Activated CD4-positive, alpha-beta T cell treated with anti-CD3 and anti-CD28 coated beads for 36 hours (primary cell): Measurements from ENCODE around the gene SMAD6. TPM values are rescaled to one million over a fixed set of nuclear protein-coding genes. Genes with fewer than 3 reads are reported as not detected.

Source experiments
- ATAC-seq: fragments of 200-7000 bp; cut with Tn5 transposase; one replicate; pipeline ENCODE4 v1.10.0; 2021; ENCODE audit warnings: mild to moderate bottlenecking, moderate library complexity
- CTCF ChIA-PET: fragments of 350-600 bp; sonication (Branson Sonifier 250); formaldehyde crosslinking; loops from one replicate; lab custom pipeline; 2021; ENCODE audit warnings: antibody characterized with exemption; lab: Charles Lee
- POLR2A ChIA-PET: fragments of 350-600 bp; sonication (Branson Sonifier 250); formaldehyde crosslinking; loops from one replicate; lab custom pipeline; 2021; ENCODE audit warnings: antibody characterized with exemption, inconsistent platforms; lab: Charles Lee
- DNase-seq: peaks from one replicate; pipeline ENCODE4 v3.0.0-alpha.2; 2020
- H3K27ac Mint-ChIP-seq: one replicate; pipeline ENCODE4 v1.8.0; 2021; ENCODE audit warnings: mixed read lengths
- H3K27me3 Mint-ChIP-seq: one replicate; pipeline ENCODE4 v1.8.0; 2021; ENCODE audit warnings: mixed read lengths
- H3K36me3 Mint-ChIP-seq: one replicate; pipeline ENCODE4 v1.8.0; 2021; ENCODE audit warnings: low read depth, mixed read lengths
- H3K4me1 Mint-ChIP-seq: one replicate; pipeline ENCODE4 v1.8.0; 2021; ENCODE audit warnings: mixed read lengths
- H3K4me3 Mint-ChIP-seq: one replicate; pipeline ENCODE4 v1.8.0; 2021; ENCODE audit warnings: mild to moderate bottlenecking, moderate library complexity, mixed read lengths
- H3K9me3 Mint-ChIP-seq: one replicate; pipeline ENCODE4 v1.8.0; 2021; ENCODE audit warnings: low read depth, mixed read lengths
- intact Hi-C, 2 experiments: fragments of 100-400 bp; cut with DNase I in 1 of 2; cut with micrococcal nuclease in 1 of 2; formaldehyde crosslinking; loops; one replicate each; pipeline versions ENCODE4 v1.14.2 to v1.15.1; 2022 to 2024; cut with DNase I, micrococcal nuclease
- total RNA-seq, 2 experiments: library from RNA; stranded (reverse); gene quantifications; one replicate each; pipeline ENCODE4 v1.2.3, GENCODE V29; 2021

SMAD6 gene
- total RNA-seq, 2 experiments from 2014 or later, result 0.19 to 0.23 TPM

DNA sequence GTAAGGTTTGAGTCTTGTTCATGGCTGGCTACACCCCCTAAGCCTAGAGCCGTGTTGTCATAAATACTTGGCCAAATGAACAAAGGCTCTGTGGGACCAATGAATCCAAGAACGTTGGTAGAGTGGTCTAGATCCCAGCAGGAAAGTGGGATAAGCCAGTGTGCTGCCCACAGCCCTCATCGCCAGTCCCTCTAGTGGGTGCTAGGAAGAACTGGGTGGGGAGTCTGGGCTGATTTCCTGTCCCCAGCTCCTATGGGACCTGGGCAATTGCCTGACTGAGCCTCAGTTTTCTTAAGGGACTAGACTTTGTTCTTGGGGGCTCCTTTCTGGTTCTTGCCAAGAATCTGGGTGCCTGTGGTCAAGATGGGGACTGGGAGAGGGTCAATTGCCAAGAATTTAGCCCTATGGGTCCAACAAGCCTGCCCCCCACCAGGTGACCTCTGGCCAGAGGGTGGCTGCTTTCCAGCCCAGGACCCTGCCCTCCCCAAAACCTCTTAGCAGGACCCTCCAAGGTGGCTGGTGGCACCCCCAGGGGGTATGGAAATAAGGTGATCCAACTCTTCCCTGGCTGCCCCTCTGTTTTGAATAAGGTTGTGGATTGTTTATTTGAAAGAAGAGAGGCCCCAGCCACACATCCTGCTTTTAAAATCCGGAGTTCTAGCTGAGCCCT lies 42.7 kb downstream of the SMAD6 start:
- Mint-ChIP-seq H3K9me3 (no peaks in the 10 kb centered on the region), H3K36me3 (no peaks in the 10 kb centered on the region), H3K27ac (no peak overlapping the region), H3K4me1 (no peaks in the 10 kb centered on the region), H3K27me3 (no peaks in the 10 kb centered on the region), H3K4me3 (no peak overlapping the region)
- DNase-seq (no peak), ATAC-seq (no peak)
- CTCF ChIA-PET, result interaction anchor here (1.5 kb wide), 1 partner anchor 126 kb away, joined by 3 read pairs; no protein-coding TSS in a partner anchor
- POLR2A ChIA-PET, result no interaction called here
- intact Hi-C loops, result no loop called here

DNA sequence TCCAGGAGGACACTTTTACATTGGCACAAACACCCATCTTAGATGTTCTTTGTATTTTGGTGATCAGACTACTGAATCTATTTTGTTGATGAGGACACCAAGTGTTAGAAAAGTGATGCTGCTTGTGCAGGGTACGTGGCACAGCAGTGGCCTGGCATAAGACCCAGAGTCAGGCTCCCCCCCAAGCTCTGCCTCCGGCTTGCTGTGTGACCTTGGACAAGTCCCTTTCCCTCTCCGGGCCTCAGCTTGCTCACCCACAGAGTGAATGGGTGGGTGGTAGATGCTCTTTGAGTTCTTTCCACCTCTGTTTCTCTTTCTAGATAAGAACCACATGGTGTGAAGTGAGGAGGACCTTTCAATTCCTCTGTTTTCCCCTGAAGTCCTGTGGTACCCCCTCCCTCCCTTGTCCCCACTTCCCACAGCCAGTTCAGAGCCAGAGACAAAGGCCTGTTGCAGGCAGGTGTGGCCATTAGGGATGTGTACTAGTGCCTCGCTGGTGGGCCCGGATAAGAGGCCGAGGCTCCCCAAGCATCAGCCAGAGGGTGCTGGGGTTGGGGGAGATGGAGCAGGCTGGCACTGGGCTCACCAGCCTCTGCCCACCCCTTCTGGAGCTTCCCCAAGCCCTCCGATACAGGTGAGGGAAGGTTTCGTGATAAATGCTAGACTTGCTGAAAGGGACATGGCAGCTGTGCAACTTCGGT lies 43.6 kb downstream of the SMAD6 start:
- no peaks in the 10 kb centered on the region for H3K4me1 Mint-ChIP-seq
- no peak for DNase-seq
- ChIA-PET POLR2A (no interaction called here), CTCF (interaction anchor here (1.5 kb wide), 1 partner anchor 127 kb away, joined by 3 read pairs; no protein-coding TSS in a partner anchor)
- intact Hi-C loops, result no loop called here
- no peaks in the 10 kb centered on the region for H3K9me3 Mint-ChIP-seq
- H3K27ac Mint-ChIP-seq, result no peak overlapping the region
- no peak for ATAC-seq
- no peak overlapping the region for H3K4me3 Mint-ChIP-seq
- no peaks in the 10 kb centered on the region for H3K27me3 Mint-ChIP-seq
- no peaks in the 10 kb centered on the region for H3K36me3 Mint-ChIP-seq

DNA sequence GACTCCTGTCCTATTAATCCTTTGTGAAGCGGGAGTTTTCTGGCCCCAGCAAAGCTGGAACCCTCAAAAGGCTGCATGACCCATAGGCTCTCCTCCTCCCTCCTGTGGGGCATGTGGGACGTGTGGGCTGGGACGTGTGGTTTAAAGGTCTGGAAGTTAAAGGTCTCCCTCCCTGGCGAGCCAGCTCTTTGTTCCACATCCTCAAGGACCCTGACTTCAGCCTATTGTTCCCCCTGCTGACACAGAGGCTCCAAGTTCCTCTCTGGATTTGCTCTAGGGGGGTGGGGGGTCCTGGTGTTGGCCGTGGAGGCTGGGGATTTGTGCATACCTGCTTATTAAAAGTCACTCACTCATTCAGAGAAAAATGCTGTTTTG lies 44.2 kb downstream of the SMAD6 start:
- Mint-ChIP-seq H3K27ac (no peak overlapping the region), H3K4me1 (no peaks in the 10 kb centered on the region), H3K9me3 (no peaks in the 10 kb centered on the region), H3K36me3 (no peaks in the 10 kb centered on the region), H3K4me3 (no peak overlapping the region), H3K27me3 (no peaks in the 10 kb centered on the region)
- CTCF ChIA-PET, result interaction anchor here (0.5 kb wide), 1 partner anchor 112 kb away, joined by 4 read pairs; no protein-coding TSS in a partner anchor
- DNase-seq (no peak), ATAC-seq (no peak)
- intact Hi-C loops, result no loop called here
- POLR2A ChIA-PET, result no interaction called here

DNA sequence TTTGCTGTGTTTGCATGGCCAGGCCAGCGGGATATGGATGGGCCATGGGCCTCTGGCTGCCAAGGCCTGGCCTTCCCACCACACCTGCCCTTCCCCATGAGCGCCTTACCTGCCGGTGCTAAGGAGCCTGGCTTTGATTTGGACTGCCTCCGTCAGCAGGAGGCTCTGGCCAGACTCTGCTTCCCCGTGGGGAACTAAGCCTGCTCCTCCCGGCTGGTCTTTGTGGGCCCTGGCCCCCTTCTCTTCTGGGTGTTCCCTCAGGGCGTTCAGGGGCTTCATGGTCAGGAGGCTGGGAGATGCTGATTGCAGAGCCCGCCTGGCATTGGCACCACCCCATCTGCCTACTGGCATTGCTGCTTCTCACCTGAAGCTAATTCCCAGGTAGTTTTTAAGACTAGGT lies 45.2 kb downstream of the SMAD6 start:
- no peak for ATAC-seq
- no peak for DNase-seq
- H3K27me3 Mint-ChIP-seq, result no peaks in the 10 kb centered on the region
- no peak overlapping the region for H3K27ac Mint-ChIP-seq
- H3K9me3 Mint-ChIP-seq, result no peaks in the 10 kb centered on the region
- ChIA-PET POLR2A (no interaction called here), CTCF (no interaction called here)
- H3K36me3 Mint-ChIP-seq, result no peaks in the 10 kb centered on the region
- no peak overlapping the region for H3K4me3 Mint-ChIP-seq
- H3K4me1 Mint-ChIP-seq, result peaks cover 8% of the 10 kb centered on the region
- intact Hi-C loops, result no loop called here

DNA sequence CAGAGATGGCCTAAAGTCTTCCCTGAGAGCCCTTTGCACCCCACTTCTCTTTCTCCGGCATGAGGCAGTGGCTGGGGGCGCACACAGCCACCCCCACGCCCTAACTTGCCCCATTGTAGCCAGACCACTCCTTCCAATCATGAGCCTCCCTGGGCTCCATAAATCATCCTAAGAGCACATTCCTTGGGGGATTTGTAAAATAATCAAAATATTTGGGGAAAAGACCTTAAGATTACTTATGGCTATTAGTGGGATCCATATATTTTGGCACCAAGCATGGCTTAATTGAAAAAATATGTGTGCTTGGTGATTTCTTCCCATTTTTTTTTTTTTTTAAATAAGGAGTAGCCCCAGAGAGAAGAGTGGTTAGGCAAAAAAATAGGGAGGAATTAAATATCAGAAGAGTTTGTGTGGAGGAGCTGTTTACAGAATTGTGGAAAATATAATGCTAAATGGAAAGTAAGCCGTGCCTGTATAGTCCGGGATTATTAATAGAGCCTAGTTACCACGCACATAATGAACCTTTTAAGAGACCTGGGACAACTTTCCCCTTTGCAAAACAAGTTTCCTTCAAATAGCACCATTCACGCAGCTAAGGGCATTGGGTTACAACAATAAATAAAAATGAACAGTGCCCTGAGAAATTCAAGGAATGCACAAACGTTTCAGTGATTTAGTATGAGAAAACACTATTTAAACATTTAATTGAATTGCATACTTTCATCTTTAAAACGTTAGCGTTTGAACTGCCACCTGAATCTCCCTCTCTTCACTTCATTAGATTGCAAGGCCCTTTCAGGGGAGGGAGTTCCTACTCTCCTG lies 46.1 kb downstream of the SMAD6 start:
- Mint-ChIP-seq H3K9me3 (no peaks in the 10 kb centered on the region), H3K36me3 (no peaks in the 10 kb centered on the region)

DNA sequence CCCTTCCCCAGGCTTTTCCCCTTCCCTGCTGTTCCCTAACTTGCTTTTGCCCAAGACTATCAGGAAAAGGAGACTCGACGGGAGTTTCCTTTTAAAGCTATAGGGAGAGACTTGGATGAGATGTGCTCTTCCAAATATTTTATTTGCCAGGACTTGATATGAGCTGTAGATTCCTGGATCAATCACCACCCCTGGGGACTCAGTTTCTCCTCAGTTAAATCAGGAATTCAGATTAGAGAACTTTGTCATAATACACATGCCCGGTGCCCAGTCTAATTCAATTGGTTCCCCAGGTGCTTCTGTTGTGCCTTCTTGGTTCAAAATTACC lies 46.6 kb downstream of the SMAD6 start:
- no peaks in the 10 kb centered on the region for H3K9me3 Mint-ChIP-seq
- no peak for ATAC-seq
- intact Hi-C loops, result no loop called here
- peaks cover 9% of the 10 kb centered on the region for H3K4me1 Mint-ChIP-seq
- no peaks in the 10 kb centered on the region for H3K36me3 Mint-ChIP-seq
- CTCF ChIA-PET, result interaction anchor here (1.6 kb wide), 1 partner anchor 130 kb away, joined by 3 read pairs; no protein-coding TSS in a partner anchor
- no peak for DNase-seq
- H3K27ac Mint-ChIP-seq, result no peak overlapping the region
- POLR2A ChIA-PET, result no interaction called here
- no peak overlapping the region for H3K4me3 Mint-ChIP-seq
- H3K27me3 Mint-ChIP-seq, result no peaks in the 10 kb centered on the region

More for the DNA sequence above, 46.1 kb downstream of the SMAD6 start:
- Mint-ChIP-seq H3K27me3 (no peaks in the 10 kb centered on the region), H3K4me1 (peaks cover 9% of the 10 kb centered on the region), H3K4me3 (no peak overlapping the region), H3K27ac (no peak overlapping the region)
- DNase-seq (no peak), ATAC-seq (no peak)
- intact Hi-C loops, result no loop called here
- ChIA-PET POLR2A (no interaction called here), CTCF (no interaction called here)

DNA sequence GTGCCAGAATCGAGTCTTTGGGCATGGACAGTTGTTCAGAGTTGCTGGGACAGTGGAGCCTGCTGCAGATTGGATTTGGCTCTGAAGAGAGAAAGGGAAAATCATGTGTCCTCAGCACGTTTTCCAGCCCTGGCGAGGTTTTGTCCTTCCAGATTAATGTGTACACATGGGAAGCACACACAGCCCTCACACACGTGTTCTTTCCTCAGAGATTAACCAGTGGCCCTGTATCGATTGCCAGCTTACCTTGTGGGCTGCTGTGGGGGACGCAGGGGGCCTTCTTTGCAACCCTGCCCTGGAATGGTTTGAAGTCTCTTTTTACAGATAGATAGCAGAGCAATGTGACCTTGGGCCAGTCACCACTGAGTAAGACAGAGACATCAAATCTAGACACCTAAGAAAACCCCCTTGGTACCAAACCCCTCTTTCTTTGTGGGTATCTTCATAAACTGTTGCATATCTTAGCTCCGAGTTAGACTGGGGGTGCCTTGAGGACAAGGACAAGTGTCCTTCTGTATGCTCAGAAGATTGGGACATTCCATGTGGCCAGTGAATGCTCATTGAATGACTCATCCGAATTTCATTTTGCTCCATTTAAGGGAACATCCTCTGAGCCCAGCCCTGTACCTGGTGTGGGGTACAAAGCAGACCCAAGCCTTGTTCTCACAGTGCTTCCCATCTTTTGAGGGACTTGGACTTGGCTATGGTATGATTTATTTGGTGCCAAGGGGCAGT lies 48.0 kb downstream of the SMAD6 start:
- ATAC-seq (no peak), DNase-seq (no peak)
- Mint-ChIP-seq H3K27me3 (no peaks in the 10 kb centered on the region), H3K4me1 (peaks cover 9% of the 10 kb centered on the region), H3K9me3 (no peaks in the 10 kb centered on the region), H3K36me3 (peaks cover under 1% of the 10 kb centered on the region), H3K4me3 (no peak overlapping the region), H3K27ac (no peak overlapping the region)
- CTCF ChIA-PET, result interaction anchor here (1.6 kb wide), 1 partner anchor 131 kb away, joined by 3 read pairs; no protein-coding TSS in a partner anchor
- intact Hi-C loops, result no loop called here
- POLR2A ChIA-PET, result no interaction called here

DNA sequence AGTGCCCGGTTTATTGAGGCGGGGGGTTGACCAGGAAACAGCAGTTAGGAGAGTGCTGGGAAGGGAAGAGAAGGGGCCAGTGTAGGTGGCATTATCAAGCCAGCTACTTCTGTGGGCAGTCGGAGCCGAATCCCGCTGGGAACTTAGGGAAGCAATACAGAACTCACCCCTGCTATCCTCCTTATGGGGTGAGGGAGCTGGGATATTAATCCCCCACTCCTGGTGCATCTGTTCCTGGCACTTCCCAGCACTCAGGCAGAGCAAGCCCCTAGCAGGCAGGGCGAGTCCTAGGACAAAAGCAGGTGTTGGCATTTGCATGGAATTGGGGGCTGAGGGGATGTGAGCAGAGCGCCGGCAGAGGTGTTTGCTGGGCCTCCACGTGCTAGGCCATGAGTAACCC lies 48.6 kb downstream of the SMAD6 start:
- H3K9me3 Mint-ChIP-seq, result peaks cover 4% of the 10 kb centered on the region
- peaks cover 4% of the 10 kb centered on the region for H3K36me3 Mint-ChIP-seq
- H3K4me3 Mint-ChIP-seq, result no peak overlapping the region
- ChIA-PET POLR2A (no interaction called here), CTCF (no interaction called here)
- H3K27ac Mint-ChIP-seq, result no peak overlapping the region
- ATAC-seq, result no peak
- intact Hi-C loops, result no loop called here
- H3K27me3 Mint-ChIP-seq, result no peaks in the 10 kb centered on the region
- peaks cover 9% of the 10 kb centered on the region for H3K4me1 Mint-ChIP-seq
- DNase-seq, result no peak

DNA sequence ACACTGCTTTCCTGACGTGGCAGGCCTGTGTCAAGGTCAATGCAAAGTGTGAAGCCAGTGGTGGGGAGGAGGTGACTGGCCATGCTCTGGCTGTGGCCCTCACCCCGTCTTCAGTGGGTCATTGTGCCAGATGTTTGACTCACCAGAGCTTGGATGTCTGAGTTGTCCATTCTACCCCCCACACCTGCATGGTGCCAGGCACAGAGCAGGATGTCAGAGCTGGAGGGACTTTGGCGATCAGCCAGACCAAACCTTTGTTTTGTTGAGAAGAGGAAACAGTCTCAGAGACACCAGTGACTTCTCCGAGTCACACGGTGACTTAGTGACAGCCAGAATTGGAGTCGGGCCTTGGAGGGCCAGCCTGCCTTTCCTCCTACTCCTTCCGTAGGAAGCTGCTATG lies 49.5 kb downstream of the SMAD6 start:
- POLR2A ChIA-PET, result no interaction called here
- Mint-ChIP-seq H3K36me3 (peaks cover 4% of the 10 kb centered on the region), H3K27ac (peak overlapping the region; percentile 25), H3K27me3 (no peaks in the 10 kb centered on the region), H3K4me1 (peaks cover 9% of the 10 kb centered on the region), H3K9me3 (peaks cover 4% of the 10 kb centered on the region), H3K4me3 (no peak overlapping the region)
- intact Hi-C loops, result no loop called here
- ATAC-seq (peak; percentile 33), DNase-seq (peak; percentile 24)
- CTCF ChIA-PET, result interaction anchor here (0.6 to 0.7 kb wide), 4 partner anchors 22 to 389 kb away, joined by 3 read pairs; no protein-coding TSS in a partner anchor

DNA sequence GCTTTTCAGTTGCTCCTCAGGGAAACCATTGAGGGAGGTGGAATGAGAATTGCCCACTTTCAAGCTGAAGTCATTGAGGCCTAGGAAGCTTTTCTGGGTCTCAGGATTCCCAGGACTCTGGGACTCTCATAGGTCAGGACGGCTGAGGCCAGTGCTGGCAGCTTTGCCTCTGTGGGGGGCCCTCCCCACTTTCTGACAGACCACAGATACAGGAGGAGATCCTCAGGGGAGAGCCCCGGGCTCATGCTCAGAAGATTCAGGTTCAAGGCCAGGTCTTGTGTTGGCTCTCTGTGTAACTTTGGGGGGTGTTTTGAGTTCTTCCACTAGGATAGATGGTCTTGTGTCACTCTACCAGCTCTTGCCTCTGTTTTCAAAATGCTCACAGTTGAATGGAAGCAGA lies 50.0 kb downstream of the SMAD6 start:
- peaks cover 9% of the 10 kb centered on the region for H3K4me1 Mint-ChIP-seq
- ATAC-seq, result no peak
- no peaks in the 10 kb centered on the region for H3K27me3 Mint-ChIP-seq
- no peak overlapping the region for H3K4me3 Mint-ChIP-seq
- no peak overlapping the region for H3K27ac Mint-ChIP-seq
- intact Hi-C loops, result no loop called here
- H3K9me3 Mint-ChIP-seq, result peaks cover 4% of the 10 kb centered on the region
- peaks cover 4% of the 10 kb centered on the region for H3K36me3 Mint-ChIP-seq
- CTCF ChIA-PET, result interaction anchor here (0.6 to 1.3 kb wide), 4 partner anchors 20 to 388 kb away, joined by 3 to 4 read pairs (median 3); no protein-coding TSS in a partner anchor
- no peak for DNase-seq
- POLR2A ChIA-PET, result interaction anchor here (0.6 kb wide), 1 partner anchor 306 kb away, joined by 3 read pairs; no protein-coding TSS in a partner anchor
